HG03095 (cell line): Measurements from ENCODE around the gene OR5T1.

ENCODE experiments used
- ATAC-seq: cut with Tn5 transposase; IDR thresholded peaks from one replicate; pipeline ENCODE4 v1.9.1; 2021; ENCODE audit warnings: moderate library complexity; ENCODE audit not compliant: unreplicated experiment

OR5T1 gene

DNA sequence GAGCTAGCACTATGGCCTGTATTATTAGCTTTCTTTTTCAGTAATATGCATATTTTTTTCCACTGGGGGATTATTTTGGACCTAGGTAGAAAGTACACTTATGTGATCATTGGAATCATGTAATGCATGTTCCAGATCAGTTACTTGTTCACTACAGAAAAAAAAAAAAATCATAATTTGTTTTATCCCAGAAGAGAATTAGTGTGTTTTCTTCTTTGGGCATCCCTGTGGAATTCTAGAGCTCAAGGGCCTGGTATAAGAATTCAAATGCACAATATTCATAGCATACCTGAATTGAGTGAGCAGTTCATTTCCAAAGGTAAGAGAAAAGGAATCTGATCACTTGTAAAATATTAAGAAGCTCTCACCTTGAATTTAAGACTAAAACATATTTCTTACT, at the start of gene OR5T1:
Gene OR5T1 (plus strand): TSS at position 301 of the 400 bp plus-strand sequence. CDS start 1,485 bp downstream, outside the sequence.
- ATAC-seq = no peak

DNA sequence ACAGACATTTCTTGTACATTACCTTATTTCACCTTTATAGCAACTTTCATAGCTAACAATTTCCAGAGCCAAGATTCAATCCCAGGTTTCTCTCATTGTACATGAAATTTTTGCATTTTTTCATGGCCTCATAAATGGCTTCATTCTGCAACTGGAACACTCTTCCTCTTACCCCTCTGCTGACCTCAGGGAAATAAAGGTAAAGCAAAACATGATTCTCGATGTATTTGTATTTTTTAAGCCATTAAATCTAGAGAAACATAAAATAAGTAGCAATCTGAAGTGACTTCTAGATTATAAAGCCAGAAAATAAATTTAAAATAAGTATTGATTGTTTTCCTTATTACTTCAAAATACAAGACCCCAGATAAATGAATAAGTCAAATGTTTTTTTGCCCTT, 39.8 kb upstream of the OR5T1 start, which contains the start of gene OR5T2:
Gene OR5T2 (minus strand): TSS at position 101 of the 400 bp plus-strand sequence. CDS start 1,193 bp downstream, outside the sequence.
- no peak for ATAC-seq

DNA sequence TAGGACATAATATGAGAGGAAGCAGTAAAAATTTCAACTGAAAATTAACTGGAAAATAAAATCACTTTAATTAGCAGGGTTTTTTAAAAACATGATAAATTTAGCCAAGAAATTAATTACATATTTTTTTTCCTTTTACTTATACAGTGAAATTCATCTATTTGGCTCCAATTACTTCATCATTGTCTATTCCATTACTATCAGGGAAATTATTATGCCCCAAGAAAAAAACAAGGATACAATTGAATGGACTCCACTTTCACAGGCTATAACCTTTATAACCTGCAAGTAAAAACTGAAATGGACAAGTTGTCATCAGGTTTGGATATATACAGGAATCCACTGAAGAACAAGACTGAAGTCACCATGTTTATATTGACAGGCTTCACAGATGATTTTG, 22.0 kb upstream of the OR5T1 start, which contains the start of gene OR5T3:
Gene OR5T3 (plus strand): TSS at position 301 of the 400 bp plus-strand sequence. CDS start 0 bp downstream, at position 301.
- ATAC-seq = no peak

DNA sequence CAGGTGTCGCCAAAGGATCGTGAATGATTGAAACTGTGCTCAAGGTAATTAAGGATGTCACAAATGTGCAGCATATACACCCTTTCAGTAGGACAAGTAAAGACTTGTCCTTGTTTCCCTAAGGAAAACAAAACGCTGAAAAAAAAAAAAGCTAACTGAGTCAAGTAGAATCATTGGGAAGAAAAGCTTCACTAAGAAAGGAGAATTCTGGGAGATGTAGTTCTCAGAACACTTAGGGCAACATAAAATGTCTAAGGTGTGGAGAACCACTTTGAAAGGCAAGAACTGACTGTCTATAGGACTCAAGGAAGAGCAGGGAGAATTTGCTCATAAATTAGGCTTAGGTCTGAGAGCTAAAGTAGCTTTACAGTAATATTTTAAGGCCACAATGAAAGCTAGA, 2.9 kb upstream of the OR5T1 start:
- no peak for ATAC-seq

DNA sequence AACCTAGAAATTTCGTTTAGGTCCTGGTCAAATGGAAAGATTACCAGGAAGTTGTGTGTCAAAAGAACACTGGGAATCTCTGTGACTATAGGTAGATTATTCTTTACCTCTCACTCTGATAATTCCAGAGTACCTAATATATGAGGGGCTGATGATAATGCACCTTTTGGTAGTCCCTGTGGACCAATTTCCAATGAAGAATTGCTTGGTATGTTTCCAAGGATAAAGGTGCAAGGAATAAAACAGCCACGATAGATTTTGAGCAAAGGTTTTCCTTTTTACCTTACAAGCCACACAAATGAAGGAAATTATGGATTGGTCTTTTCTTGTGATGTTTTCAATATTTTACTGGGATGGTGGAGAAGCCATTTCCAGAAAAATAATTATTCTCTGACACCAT, 18.2 kb downstream of the OR5T1 start, which contains the start of gene OR8H1:
Gene OR8H1 (minus strand): TSS at position 101 of the 400 bp plus-strand sequence. CDS start 1,192 bp downstream, outside the sequence.
- ATAC-seq = no peak

DNA sequence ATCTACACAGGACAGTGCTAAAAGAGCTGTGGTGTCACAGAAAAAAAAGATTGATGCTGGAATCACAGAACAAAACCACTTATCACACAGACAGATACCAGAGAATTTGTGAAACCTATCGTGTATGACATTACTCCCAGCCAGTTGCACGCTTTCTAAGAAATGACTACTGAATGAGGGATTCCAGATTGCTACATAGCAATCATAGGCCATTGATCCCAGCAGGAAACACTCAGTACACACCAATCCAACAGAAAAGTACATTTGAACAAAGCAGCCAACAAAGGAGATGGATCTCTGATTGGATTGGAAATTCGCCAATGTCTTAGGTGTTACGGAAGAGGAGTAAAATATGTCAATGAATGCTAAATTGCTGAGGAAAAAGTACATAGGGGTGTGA, 22.9 kb downstream of the OR5T1 start:
- ATAC-seq = no peak

DNA sequence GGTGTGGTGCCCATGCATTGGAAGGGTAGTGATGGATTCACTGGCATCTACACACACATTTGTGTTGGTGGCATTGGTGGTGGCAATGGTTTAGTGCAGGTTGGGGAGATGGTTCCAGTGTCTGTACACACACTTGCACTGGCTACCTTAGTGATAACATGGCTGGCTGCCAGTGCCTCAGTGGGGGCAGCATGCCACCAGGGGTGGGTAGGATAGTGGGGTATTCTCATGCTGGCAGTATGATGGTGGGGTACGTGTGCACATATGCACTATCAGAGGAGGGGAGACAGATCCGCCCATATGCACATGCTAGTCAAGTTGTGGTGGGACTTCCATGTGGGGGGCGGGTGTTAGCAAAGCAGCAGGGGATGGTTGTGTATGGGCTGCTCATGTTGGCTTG, 33.9 kb downstream of the OR5T1 start:
- no peak for ATAC-seq

DNA sequence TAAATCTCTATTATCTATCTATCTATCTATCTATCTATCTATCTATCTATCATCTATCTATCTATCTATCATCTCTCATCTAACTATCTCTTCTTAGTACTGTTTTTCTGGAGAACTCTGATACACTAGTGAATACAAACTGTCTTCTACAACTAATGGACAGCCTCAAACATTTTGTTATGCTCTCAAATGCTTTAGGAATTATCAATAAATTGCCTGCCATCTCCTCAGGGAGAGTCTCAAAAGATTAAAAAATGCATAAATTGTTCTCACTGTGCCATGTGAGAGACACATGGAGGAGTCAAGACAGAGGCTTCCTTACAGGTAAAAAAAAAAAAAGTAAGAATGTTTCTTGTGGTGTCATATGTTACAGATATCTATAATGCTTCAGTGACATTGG, 40.9 kb downstream of the OR5T1 start, which contains the start of gene OR8K3:
Gene OR8K3 (plus strand): TSS at position 301 of the 400 bp plus-strand sequence. CDS start 3,163 bp downstream, outside the sequence.
- no peak for ATAC-seq
